ENCODE data around the gene STC2. TPM values are rescaled to one million over a fixed set of nuclear protein-coding genes. Genes with fewer than 3 reads are reported as not detected.

STC2 gene
- polyA plus RNA-seq, 2 of the 4 experiments (the other 2 are of a cell fraction), result 45.2 to 46.1 TPM

DNA sequence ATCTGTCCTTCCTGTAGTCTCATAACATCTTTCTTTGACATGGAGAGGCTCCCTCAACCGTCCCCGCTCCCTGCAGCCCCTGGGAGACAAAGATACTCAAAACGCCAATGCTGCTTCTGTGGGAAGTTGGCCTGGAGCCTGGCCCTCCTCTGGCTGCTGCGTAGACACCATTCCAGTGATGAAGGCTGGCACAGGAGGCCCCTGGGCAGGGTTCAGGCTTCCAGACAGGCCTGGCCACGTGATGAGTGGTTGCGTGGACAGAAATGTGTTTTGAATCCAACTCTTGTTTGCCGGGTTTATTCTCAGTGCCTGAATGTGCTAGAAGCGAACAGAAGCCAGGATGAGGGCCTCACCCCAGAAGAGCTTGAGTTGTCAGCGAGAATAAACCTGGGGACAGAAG lies 50.0 kb downstream of the STC2 start (continued):
- TF ChIP-seq HOXB5 (CRISPR knock-in tag; IDR thresholded peaks at IDR 0.05) (no peak), BHLHE40 (IDR thresholded peaks at IDR 0.05; ENCODE audit: low read depth, low read length) (no peak), EHMT2 (IDR thresholded peaks at IDR 0.05; ENCODE audit: low read depth) (no peak), HOXB13 (CRISPR knock-in tag; IDR thresholded peaks at IDR 0.05; ENCODE audit: low read depth) (no peak), ZC3H11A (IDR thresholded peaks at IDR 0.05) (no peak)

DNA sequence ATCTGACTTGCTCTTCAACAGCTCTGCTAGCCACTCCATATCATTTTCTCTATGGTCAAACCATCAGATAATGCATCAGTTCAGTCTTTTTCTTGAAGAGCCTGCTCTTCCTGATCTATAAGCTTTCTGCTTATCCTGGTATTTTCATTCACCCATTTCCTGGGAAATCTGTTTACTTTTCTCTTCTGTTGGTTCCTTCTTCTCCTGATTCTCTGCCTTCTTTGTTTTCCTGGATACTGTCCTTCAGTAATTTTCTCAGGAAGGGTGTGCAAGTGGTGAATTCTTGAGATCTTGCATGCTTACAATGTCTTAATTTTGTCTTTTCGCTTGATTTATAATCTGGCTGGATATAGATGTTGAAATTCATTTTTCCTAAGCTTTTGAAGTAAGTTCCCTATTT lies 53.4 kb downstream of the STC2 start:
- Histone ChIP-seq H3K4me1 (0 out of 3 replicates have a peak, but pooled peaks cover 6% of the 10 kb centered on the region), H3K4me2 (no peak overlapping the region), H3K27ac (no peak overlapping the region), H3K9me3 (peaks cover 3% of the 10 kb centered on the region; the same call in 1 of the 3 replicates), H3K4me3 (no peak overlapping the region)
- 24% methylated on average over 1 of the region's 1 CpG for WGBS (ENCODE audit: missing lambda C conversion rate)
- DNase-seq (ENCODE audit: low read depth in 1 of 2, low spot score in 1 of 2) (no peak), FAIRE-seq (no peak), ATAC-seq (no peak)
- TF ChIP-seq ESRRA (IDR thresholded peaks at IDR 0.05; ENCODE audit: borderline replicate concordance, low read length) (no peak), CHD2 (IDR thresholded peaks at IDR 0.05; ENCODE audit: low read length, partially characterized antibody) (no peak), BCL3 (IDR thresholded peaks at IDR 0.05) (no peak), HOXB5 (CRISPR knock-in tag; IDR thresholded peaks at IDR 0.05) (no peak), EHMT2 (IDR thresholded peaks at IDR 0.05; ENCODE audit: low read depth) (no peak), HES2 (IDR thresholded peaks at IDR 0.05) (no peak), MAZ (IDR thresholded peaks at IDR 0.05; ENCODE audit: borderline replicate concordance, low read depth, low read length) (no peak), KDM1A (IDR thresholded peaks at IDR 0.05; ENCODE audit: low read depth) (no peak), CTCF (IDR thresholded peaks at IDR 0.05) (no peak), RNF2 (IDR thresholded peaks at IDR 0.05; ENCODE audit: borderline replicate concordance, low read depth) (no peak), NPAS2 (CRISPR knock-in tag; IDR thresholded peaks at IDR 0.05; ENCODE audit: borderline replicate concordance) (no peak), USF2 (IDR thresholded peaks at IDR 0.05) (no peak), RCOR1 (IDR thresholded peaks at IDR 0.05; ENCODE audit: low read depth, low read length) (no peak), NR3C1 (IDR thresholded peaks at IDR 0.05) (no peak), RAD21 (conservative IDR thresholded peaks at IDR 0.05 in 1 of 2, IDR thresholded peaks at IDR 0.05 in 1 of 2) (no peak), BHLHE40 (IDR thresholded peaks at IDR 0.05; ENCODE audit: low read depth, low read length) (no peak), RARB (CRISPR knock-in tag; IDR thresholded peaks at IDR 0.05) (no peak), HOXB13 (CRISPR knock-in tag; IDR thresholded peaks at IDR 0.05; ENCODE audit: low read depth) (no peak), MAFK (IDR thresholded peaks at IDR 0.05; ENCODE audit: partially characterized antibody) (no peak)
- CTCF ChIA-PET, result interaction anchor here (0.9 to 1.2 kb wide), 2 partner anchors 9 to 578 kb away, joined by 3 to 4 read pairs; no protein-coding TSS in a partner anchor
- POLR2A ChIA-PET, result no interaction called here

DNA sequence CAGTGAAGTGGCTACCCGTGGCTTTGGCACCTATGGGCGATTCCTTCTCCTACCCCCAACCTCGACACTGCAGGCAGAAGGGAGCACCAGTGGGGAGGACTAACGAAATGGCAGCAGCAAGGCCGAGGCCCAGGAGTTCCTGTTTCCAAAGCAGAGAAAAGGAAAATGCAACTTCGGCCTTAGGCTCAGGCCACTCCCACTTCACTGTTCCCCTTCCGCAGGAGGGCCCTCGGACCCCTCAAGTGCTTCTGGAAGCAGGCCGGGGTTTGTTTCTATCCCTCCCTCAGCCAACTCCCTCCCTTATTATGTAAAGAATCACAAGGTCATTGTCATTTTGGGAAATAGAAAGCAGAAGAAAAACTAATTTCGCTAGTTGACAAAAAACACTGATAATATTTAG lies 56.8 kb downstream of the STC2 start:
- CTCF ChIA-PET, result interaction anchor here (0.6 kb wide), 1 partner anchor 313 kb away, joined by 3 read pairs; no protein-coding TSS in a partner anchor
- FAIRE-seq, result no peak
- no peak overlapping the region for H3K4me3 ChIP-seq
- no peaks in the 10 kb centered on the region for H3K4me1 ChIP-seq
- H3K27ac ChIP-seq, result no peak overlapping the region
- ATAC-seq, result no peak
- no peak for DNase-seq (ENCODE audit: low read depth in 1 of 2, low spot score in 1 of 2)
- no peak overlapping the region for H3K4me2 ChIP-seq
- POLR2A ChIA-PET, result no interaction called here
- WGBS (ENCODE audit: missing lambda C conversion rate), result 71% methylated on average over 10 of the region's 10 CpGs
- peaks cover 3% of the 10 kb centered on the region; the same call in 1 of the 3 replicates for H3K9me3 ChIP-seq
- no peak for TF ChIP-seq CBX8 (IDR thresholded peaks at IDR 0.05)
- TF ChIP-seq CHD2 (IDR thresholded peaks at IDR 0.05; ENCODE audit: low read length, partially characterized antibody), result no peak
- TF ChIP-seq CTCF (IDR thresholded peaks at IDR 0.05), result no peak
- TF ChIP-seq, protein P1, sequence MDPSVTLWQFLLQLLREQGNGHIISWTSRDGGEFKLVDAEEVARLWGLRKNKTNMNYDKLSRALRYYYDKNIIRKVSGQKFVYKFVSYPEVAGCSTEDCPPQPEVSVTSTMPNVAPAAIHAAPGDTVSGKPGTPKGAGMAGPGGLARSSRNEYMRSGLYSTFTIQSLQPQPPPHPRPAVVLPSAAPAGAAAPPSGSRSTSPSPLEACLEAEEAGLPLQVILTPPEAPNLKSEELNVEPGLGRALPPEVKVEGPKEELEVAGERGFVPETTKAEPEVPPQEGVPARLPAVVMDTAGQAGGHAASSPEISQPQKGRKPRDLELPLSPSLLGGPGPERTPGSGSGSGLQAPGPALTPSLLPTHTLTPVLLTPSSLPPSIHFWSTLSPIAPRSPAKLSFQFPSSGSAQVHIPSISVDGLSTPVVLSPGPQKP (IDR thresholded peaks at IDR 0.05; ENCODE audit: low read depth, low read length), result no peak
- TF ChIP-seq, protein P2, sequence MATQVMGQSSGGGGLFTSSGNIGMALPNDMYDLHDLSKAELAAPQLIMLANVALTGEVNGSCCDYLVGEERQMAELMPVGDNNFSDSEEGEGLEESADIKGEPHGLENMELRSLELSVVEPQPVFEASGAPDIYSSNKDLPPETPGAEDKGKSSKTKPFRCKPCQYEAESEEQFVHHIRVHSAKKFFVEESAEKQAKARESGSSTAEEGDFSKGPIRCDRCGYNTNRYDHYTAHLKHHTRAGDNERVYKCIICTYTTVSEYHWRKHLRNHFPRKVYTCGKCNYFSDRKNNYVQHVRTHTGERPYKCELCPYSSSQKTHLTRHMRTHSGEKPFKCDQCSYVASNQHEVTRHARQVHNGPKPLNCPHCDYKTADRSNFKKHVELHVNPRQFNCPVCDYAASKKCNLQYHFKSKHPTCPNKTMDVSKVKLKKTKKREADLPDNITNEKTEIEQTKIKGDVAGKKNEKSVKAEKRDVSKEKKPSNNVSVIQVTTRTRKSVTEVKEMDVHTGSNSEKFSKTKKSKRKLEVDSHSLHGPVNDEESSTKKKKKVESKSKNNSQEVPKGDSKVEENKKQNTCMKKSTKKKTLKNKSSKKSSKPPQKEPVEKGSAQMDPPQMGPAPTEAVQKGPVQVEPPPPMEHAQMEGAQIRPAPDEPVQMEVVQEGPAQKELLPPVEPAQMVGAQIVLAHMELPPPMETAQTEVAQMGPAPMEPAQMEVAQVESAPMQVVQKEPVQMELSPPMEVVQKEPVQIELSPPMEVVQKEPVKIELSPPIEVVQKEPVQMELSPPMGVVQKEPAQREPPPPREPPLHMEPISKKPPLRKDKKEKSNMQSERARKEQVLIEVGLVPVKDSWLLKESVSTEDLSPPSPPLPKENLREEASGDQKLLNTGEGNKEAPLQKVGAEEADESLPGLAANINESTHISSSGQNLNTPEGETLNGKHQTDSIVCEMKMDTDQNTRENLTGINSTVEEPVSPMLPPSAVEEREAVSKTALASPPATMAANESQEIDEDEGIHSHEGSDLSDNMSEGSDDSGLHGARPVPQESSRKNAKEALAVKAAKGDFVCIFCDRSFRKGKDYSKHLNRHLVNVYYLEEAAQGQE (IDR thresholded peaks at IDR 0.05), result no peak

All from A549 (cell line).